VCaP (cell line): ENCODE data around the gene FAM43B.

Experiments used
- H3K27ac ChIP-seq: fragments of 450-650 bp; 2 replicates; pipeline ENCODE4 v1.5.1; 2017
- CTCF ChIP-seq: fragments of 450-650 bp; conservative IDR thresholded peaks from 2 replicates; pipeline ENCODE4 v1.5.1; 2017; ENCODE audit warnings: mild to moderate bottlenecking, moderate library complexity

FAM43B gene

GRCh38 chr1:20597650-20598049 lies 45.3 kb downstream of the FAM43B start:
- TF ChIP-seq CTCF: no peak
- H3K27ac ChIP-seq: no peak overlapping the region

- TF ChIP-seq CTCF: no peak
- no peak overlapping the region for H3K27ac ChIP-seq
Observed at GRCh38 chr1:20600156-20600555, 47.8 kb downstream of the FAM43B start.

GRCh38 chr1:20601129-20601825 lies 48.9 kb downstream of the FAM43B start:
- TF ChIP-seq CTCF: no peak
- H3K27ac ChIP-seq: no peak overlapping the region

- no peak overlapping the region for H3K27ac ChIP-seq
- no peak for TF ChIP-seq CTCF
Observed at GRCh38 chr1:20602851-20603450, 50.6 kb downstream of the FAM43B start.

- H3K27ac ChIP-seq: no peak overlapping the region
- TF ChIP-seq CTCF: no peak
Observed at GRCh38 chr1:20603504-20604464, 51.4 kb downstream of the FAM43B start.
